K562 (cell line): ENCODE measurements around the gene TBRG1. TPM values are rescaled to one million over a fixed set of nuclear protein-coding genes. Genes with fewer than 3 reads are reported as not detected.

Experiments used
- BRCA1 ChIP-seq, 2 experiments: fragments of 450-650 bp in 1 of 2; sonication (generic) in 1 of 2; formaldehyde crosslinking in 1 of 2; IDR thresholded peaks; 2 replicates each; pipeline versions ENCODE4 v1.5.0 to v1.6.1; 2017 to 2020; ENCODE audit warnings: mild to moderate bottlenecking in 1 of 2, missing genetic modification reagents in 1 of 2
- CBX5 ChIP-seq: IDR thresholded peaks from 2 replicates; pipeline ENCODE4 v1.6.1; 2014; ENCODE audit warnings: low read depth, borderline replicate concordance
- CBX8 ChIP-seq: fragments of 200-600 bp; sonication (generic); IDR thresholded peaks from 2 replicates; pipeline ENCODE4 v1.6.1; 2012; ENCODE audit warnings: borderline replicate concordance, mixed run types, low read depth, mild to moderate bottlenecking, moderate library complexity, mixed read lengths, low read length, control low read depth, inconsistent platforms; ENCODE audit not compliant: poor library complexity, severe bottlenecking; ENCODE audit errors: extremely low read depth
- FOXP1 ChIP-seq: sonication (generic); formaldehyde crosslinking; IDR thresholded peaks from 2 replicates; pipeline ENCODE4 v1.8.0; 2022; ENCODE audit warnings: mild to moderate bottlenecking, missing genetic modification reagents
- GTF2E2 ChIP-seq: fragments of 200-800 bp; sonication (Bioruptor generic); IDR thresholded peaks from 2 replicates; pipeline ENCODE4 v1.6.1; 2016; ENCODE audit warnings: missing genetic modification characterization, missing compliant biosample characterization
- HIVEP1 ChIP-seq: fragments of 250-450 bp; sonication (Bioruptor Pico); IDR thresholded peaks from 2 replicates; pipeline ENCODE4 v1.4.0; 2020; ENCODE audit warnings: mild to moderate bottlenecking
- PCBP1 ChIP-seq: fragments of 200-400 bp; formaldehyde crosslinking; IDR thresholded peaks from 2 replicates; pipeline ENCODE4 v1.6.1; 2018; ENCODE audit warnings: mild to moderate bottlenecking, low read depth, low read length; ENCODE audit not compliant: poor library complexity, severe bottlenecking
- TEAD2 ChIP-seq: fragments of 450-650 bp; IDR thresholded peaks from 2 replicates; pipeline ENCODE4 v1.6.1; 2016; ENCODE audit warnings: missing genetic modification characterization, control low read depth, missing compliant biosample characterization
- ZNF584 ChIP-seq: fragments of 200-800 bp; sonication (Bioruptor generic); IDR thresholded peaks from 2 replicates; pipeline ENCODE4 v1.6.1; 2016; ENCODE audit warnings: low read depth, mild to moderate bottlenecking, missing genetic modification characterization, missing compliant biosample characterization
- polyA plus RNA-seq, 8 experiments: library from polyadenylated mRNA; depleted of rRNA in 4 of 8; stranded (reverse) in 5 of 8; unstranded in 3 of 8; fragments of >200 nt; fragmentation: Nextera tagmentation in 2 of 8; fragmentation: Illumina TruSeq in 1 of 8; extraction: Ambion mirVana in 2 of 8; extraction: Trizol in 1 of 8; gene quantifications; 2 replicates each; pipeline versions ENCODE4 v1.2.1 to v1.2.3, GENCODE V29; 2011 to 2014; ENCODE audit warnings: inconsistent platforms in 1 of 8, missing spikeins in 1 of 8
- total RNA-seq, 7 experiments: library from RNA; depleted of rRNA in 6 of 7; stranded (reverse); fragments of >200 nt in 6 of 7; fragmentation: Illumina TruSeq in 2 of 7; extraction: Trizol in 2 of 7; gene quantifications; 2 replicates each; pipeline versions ENCODE4 v1.2.1 to v1.2.3, GENCODE V29; 2011 to 2021; ENCODE audit warnings: low replicate concordance in 1 of 7
- TF ChIP-seq, protein P1 (sequence below), 2 experiments: fragments of 450-650 bp in 1 of 2; sonication (generic) in 1 of 2; formaldehyde crosslinking in 1 of 2; IDR thresholded peaks; 2 replicates each; pipeline versions ENCODE4 v1.7.1 to v1.9.0; 2016 to 2022; ENCODE audit warnings: inconsistent platforms in 1 of 2, mild to moderate bottlenecking in 1 of 2, missing genetic modification reagents in 1 of 2
- TF ChIP-seq, protein P2 (sequence below): sonication (generic); formaldehyde crosslinking; IDR thresholded peaks from 2 replicates; pipeline ENCODE4 v1.8.1; 2023; ENCODE audit warnings: mild to moderate bottlenecking, missing genetic modification reagents, moderate library complexity
- TF ChIP-seq, protein P3 (sequence below): sonication (generic); formaldehyde crosslinking; IDR thresholded peaks from 2 replicates; pipeline ENCODE4 v1.8.1; 2023; ENCODE audit warnings: mild to moderate bottlenecking, missing genetic modification reagents

The TBRG1 gene
- total and polyA plus RNA-seq, 9 of the 15 experiments (the other 6 are each of a cell fraction or from before 2014, with no cell fraction given) = 8.7 to 30.0 (median 20.2) TPM

DNA sequence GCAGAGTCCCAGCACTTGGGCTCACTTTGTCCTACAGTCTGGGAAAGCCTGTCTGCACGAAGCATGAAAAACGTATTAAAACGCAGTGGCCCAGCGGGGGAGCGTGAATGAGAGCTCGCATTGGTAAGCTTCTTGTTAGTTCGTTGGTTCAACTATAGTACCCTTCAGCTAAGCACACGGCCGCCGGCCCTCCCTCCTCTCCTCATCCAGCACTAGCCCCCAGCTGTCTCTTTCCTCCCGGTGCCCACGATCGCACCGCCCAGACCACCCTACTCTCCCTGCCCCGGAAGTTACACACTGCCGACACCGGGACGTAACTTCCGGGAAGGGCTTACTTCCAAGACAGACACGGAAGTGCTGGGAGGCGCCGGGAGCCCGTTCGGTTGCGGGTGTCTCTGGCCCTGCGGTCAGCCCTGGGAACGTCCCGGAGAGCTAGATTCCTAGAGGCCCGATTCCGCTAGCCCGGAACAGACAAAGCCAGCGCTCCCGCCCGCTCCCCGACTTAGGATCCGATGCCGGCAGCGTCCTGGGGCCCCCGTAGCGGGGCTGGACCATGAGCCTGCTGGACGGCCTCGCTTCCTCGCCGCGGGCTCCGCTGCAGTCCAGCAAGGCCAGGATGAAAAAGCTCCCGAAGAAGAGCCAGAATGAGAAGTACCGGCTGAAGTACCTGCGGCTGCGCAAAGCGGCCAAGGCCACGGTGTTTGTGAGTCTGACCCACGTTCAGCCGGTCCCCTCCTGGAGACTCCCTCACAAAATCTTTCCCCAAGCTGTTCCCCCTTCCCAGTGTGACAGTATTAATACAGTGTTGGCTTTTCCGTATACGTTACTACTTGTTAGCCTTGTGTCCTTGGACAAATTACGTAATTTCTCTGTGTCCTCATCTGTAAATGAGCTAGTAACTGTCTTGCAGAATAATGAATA lies at the start of gene TBRG1 (continued):
- TF ChIP-seq, protein P1, sequence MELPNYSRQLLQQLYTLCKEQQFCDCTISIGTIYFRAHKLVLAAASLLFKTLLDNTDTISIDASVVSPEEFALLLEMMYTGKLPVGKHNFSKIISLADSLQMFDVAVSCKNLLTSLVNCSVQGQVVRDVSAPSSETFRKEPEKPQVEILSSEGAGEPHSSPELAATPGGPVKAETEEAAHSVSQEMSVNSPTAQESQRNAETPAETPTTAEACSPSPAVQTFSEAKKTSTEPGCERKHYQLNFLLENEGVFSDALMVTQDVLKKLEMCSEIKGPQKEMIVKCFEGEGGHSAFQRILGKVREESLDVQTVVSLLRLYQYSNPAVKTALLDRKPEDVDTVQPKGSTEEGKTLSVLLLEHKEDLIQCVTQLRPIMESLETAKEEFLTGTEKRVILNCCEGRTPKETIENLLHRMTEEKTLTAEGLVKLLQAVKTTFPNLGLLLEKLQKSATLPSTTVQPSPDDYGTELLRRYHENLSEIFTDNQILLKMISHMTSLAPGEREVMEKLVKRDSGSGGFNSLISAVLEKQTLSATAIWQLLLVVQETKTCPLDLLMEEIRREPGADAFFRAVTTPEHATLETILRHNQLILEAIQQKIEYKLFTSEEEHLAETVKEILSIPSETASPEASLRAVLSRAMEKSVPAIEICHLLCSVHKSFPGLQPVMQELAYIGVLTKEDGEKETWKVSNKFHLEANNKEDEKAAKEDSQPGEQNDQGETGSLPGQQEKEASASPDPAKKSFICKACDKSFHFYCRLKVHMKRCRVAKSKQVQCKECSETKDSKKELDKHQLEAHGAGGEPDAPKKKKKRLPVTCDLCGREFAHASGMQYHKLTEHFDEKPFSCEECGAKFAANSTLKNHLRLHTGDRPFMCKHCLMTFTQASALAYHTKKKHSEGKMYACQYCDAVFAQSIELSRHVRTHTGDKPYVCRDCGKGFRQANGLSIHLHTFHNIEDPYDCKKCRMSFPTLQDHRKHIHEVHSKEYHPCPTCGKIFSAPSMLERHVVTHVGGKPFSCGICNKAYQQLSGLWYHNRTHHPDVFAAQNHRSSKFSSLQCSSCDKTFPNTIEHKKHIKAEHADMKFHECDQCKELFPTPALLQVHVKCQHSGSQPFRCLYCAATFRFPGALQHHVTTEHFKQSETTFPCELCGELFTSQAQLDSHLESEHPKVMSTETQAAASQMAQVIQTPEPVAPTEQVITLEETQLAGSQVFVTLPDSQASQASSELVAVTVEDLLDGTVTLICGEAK (IDR thresholded peaks at IDR 0.05) = peak; percentile 97
- TF ChIP-seq, protein P1 (CRISPR knock-in tag; IDR thresholded peaks at IDR 0.05) = no peak
- TF ChIP-seq CBX8 (no peak), PCBP1 (peak; percentile 46), FOXP1 (CRISPR knock-in tag) (no peak), GTF2E2 (tag) (no peak), TEAD2 (tag) (no peak), CBX5 (no peak), BRCA1 (IDR thresholded peaks at IDR 0.05) (no peak), BRCA1 (CRISPR knock-in tag; IDR thresholded peaks at IDR 0.05) (no peak), HIVEP1 (CRISPR knock-in tag) (no peak), ZNF584 (no peak)
- TF ChIP-seq, protein P2, sequence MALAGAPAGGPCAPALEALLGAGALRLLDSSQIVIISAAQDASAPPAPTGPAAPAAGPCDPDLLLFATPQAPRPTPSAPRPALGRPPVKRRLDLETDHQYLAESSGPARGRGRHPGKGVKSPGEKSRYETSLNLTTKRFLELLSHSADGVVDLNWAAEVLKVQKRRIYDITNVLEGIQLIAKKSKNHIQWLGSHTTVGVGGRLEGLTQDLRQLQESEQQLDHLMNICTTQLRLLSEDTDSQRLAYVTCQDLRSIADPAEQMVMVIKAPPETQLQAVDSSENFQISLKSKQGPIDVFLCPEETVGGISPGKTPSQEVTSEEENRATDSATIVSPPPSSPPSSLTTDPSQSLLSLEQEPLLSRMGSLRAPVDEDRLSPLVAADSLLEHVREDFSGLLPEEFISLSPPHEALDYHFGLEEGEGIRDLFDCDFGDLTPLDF = 0 out of 2 replicates have a peak, but pooled peaks have one; percentile 52
- TF ChIP-seq, protein P3, sequence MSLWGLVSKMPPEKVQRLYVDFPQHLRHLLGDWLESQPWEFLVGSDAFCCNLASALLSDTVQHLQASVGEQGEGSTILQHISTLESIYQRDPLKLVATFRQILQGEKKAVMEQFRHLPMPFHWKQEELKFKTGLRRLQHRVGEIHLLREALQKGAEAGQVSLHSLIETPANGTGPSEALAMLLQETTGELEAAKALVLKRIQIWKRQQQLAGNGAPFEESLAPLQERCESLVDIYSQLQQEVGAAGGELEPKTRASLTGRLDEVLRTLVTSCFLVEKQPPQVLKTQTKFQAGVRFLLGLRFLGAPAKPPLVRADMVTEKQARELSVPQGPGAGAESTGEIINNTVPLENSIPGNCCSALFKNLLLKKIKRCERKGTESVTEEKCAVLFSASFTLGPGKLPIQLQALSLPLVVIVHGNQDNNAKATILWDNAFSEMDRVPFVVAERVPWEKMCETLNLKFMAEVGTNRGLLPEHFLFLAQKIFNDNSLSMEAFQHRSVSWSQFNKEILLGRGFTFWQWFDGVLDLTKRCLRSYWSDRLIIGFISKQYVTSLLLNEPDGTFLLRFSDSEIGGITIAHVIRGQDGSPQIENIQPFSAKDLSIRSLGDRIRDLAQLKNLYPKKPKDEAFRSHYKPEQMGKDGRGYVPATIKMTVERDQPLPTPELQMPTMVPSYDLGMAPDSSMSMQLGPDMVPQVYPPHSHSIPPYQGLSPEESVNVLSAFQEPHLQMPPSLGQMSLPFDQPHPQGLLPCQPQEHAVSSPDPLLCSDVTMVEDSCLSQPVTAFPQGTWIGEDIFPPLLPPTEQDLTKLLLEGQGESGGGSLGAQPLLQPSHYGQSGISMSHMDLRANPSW (CRISPR knock-in tag) = no peak
